GM12874 (cell line): ENCODE measurements around the gene NUP210L.

ENCODE experiments used
- TF ChIP-seq, protein P1 (sequence below): IDR thresholded peaks from 2 replicates; pipeline ENCODE4 v1.5.1; 2011; ENCODE audit warnings: low read depth, mild to moderate bottlenecking, control low read depth, low read length, moderate library complexity; ENCODE audit not compliant: insufficient read depth

The NUP210L gene

DNA sequence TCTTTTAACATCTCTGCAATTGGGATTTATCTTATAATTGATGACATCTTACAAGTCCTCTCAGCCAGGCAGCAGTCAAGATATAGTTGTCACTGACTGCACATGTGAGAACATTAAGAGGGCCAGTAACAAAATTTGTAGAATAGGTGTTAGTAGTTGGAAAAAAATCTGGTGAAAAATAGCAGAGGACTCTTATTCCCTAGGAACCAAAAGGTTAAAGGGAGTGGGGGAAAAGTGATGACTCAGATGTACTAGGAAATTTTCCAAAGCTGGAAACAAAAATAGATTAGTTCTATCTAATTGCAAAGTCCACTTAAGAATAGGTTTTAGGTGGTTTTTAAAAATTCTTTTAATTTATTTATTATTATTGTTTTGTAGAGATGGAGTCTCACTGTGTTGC, 3.6 kb downstream of the NUP210L start:
- TF ChIP-seq, protein P1, sequence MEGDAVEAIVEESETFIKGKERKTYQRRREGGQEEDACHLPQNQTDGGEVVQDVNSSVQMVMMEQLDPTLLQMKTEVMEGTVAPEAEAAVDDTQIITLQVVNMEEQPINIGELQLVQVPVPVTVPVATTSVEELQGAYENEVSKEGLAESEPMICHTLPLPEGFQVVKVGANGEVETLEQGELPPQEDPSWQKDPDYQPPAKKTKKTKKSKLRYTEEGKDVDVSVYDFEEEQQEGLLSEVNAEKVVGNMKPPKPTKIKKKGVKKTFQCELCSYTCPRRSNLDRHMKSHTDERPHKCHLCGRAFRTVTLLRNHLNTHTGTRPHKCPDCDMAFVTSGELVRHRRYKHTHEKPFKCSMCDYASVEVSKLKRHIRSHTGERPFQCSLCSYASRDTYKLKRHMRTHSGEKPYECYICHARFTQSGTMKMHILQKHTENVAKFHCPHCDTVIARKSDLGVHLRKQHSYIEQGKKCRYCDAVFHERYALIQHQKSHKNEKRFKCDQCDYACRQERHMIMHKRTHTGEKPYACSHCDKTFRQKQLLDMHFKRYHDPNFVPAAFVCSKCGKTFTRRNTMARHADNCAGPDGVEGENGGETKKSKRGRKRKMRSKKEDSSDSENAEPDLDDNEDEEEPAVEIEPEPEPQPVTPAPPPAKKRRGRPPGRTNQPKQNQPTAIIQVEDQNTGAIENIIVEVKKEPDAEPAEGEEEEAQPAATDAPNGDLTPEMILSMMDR, result no peak

DNA sequence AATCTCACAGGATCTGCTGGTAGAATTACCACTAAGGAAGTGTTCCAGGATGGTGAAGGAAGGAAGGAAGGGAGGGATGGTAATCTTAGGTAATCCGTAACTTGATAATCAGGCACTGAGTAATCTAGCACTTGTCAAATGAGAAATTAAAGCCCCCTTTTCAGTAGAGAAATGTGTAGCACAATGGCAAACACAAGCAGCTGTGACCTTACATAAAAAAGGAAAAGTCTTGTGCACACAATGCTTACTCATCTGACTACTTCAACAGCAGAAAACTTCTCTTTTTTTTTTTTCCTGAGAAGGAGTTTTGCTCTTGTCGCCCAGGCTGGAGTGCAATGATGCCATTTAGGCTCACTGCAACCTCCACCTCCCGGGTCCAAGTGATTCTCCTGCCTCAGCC, 6.1 kb downstream of the NUP210L start:
- TF ChIP-seq, protein P1, result no peak

DNA sequence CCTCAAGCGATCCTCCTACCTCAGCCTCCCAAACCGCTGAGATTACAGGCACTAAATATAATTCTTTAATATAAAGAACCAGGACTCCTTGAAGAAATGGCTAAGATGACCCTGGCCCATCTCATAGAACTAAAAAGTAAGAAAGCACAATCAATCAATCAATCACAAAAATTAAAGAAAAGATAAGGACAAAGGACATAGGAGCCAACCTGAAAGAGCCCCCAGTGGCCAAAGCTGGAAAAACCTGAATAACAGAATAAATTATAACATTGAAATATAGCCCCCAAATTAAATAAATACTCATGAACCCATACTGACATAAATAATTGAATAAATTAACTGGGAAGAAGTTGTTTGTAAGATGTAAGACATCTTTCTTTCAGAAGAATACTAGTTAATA, 8.9 kb downstream of the NUP210L start:
- TF ChIP-seq, protein P1, result 0 out of 2 replicates have a peak, but pooled peaks have one; percentile 38

DNA sequence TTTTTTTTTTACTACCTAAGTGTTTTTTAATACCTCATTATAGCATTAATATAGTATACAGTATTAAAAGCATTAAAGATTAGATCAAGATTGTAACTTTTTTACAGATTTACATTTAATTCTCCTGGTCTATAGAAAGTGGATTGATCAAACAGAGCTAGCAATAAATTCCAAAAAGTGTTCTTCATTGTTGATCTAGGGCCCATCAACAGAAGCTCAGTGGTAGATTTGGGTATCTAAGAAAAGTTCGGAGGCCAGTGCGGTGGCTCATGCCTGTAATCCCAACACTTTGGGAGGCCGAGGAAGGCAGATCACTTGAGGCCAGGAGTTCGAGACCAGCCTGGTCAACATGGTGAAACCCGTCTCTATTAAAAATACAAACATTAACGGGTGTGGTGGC, 12.5 kb downstream of the NUP210L start:
- TF ChIP-seq, protein P1, result no peak

DNA sequence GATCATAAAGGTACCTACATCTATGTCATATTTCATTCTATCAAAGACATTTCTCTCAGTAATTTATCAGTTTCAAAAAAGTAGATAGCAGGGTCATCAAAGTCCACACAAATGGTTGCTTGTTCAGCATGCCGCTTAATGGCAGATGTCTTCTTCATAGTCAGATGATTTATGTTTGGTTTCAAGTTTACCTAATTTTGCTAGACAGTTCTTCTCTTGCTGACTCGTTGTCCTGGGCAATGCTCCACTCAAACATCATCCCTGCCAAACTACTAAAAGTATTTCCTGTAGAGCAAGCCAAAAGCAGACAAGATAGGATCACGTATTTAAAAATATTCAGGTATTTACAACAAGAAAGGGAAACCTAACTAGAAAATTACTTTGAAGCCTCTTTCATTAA, 13.6 kb downstream of the NUP210L start:
- TF ChIP-seq, protein P1, result no peak

DNA sequence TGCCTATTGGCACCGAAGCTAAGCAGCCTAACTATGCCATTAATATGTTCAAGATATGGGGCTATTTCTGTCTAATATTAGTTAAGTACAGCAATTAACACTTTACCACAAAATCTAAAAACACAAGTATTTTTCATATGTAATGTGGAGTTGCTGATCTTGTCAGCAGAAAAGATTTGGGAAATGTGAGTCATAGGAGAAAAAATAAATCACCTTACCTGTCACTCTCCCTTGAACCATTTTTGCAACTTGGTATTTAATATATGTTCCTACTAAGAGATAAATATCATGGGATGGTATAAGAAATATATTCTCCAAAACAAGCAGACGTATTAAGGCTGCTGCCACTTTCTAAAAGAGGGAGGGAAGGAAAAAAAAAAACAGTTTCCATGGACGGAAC, 17.0 kb downstream of the NUP210L start:
- TF ChIP-seq, protein P1, result no peak

DNA sequence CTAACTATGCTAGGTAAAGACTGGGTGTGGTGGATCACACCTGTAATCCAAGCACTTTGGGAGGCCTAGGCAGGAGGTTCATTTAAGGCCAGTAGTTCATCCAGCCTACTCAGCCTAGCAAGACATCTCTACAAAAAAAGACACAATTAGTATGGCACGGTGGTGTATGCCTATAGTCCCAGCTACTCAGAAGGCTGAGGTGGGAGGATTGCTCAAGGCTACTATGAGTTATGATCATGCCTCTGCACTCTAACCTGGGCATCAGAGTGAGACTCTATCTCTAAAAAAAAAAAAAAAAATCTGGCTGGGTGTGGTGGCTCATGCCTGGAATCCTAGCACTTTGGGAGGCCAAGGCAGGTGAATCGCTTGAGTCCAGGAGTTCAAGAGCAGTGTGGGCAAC, 21.6 kb downstream of the NUP210L start:
- TF ChIP-seq, protein P1, result no peak
